Keratinocyte (primary cell): ENCODE measurements around the gene RNF26. TPM values are rescaled to one million over a fixed set of nuclear protein-coding genes. Genes with fewer than 3 reads are reported as not detected.

ENCODE experiments used
- DNase-seq: peaks from one replicate; pipeline ENCODE4 v3.0.0-alpha.2; 2011; ENCODE audit warnings: low read depth, missing footprints, low spot score
- FAIRE-seq: peaks from 2 replicates; lab custom pipeline; 2011; peaks lifted over from hg19 to GRCh38; lab: Jason Lieb, UNC
- H2AFZ ChIP-seq: 2 replicates; pipeline ENCODE4 v1.6.0; 2012; ENCODE audit warnings: low read length, control low read depth, inconsistent platforms; ENCODE audit not compliant: control insufficient read depth
- H3K27ac ChIP-seq: 2 replicates; pipeline ENCODE4 v1.5.1; 2011; ENCODE audit warnings: low read length; ENCODE audit not compliant: control insufficient read depth, insufficient read depth
- H3K27me3 ChIP-seq: 3 replicates; pipeline ENCODE4 v1.6.0; 2011; ENCODE audit warnings: low read length; ENCODE audit not compliant: control insufficient read depth, insufficient read depth; ENCODE audit errors: extremely low read depth
- H3K36me3 ChIP-seq, 2 experiments: 2 replicates in 1 of 2; 3 replicates in 1 of 2; pipeline ENCODE4 v1.5.1; 2011; ENCODE audit warnings: low read length in 2 of 2, mild to moderate bottlenecking in 1 of 2; ENCODE audit not compliant: control insufficient read depth in 2 of 2, insufficient read depth in 2 of 2; ENCODE audit errors: extremely low read depth in 1 of 2
- H3K4me1 ChIP-seq: 3 replicates; pipeline ENCODE4 v1.5.1; 2011; ENCODE audit warnings: low read length; ENCODE audit not compliant: control insufficient read depth, insufficient read depth; ENCODE audit errors: extremely low read depth
- H3K4me2 ChIP-seq: 3 replicates; pipeline ENCODE4 v1.6.0; 2011; ENCODE audit warnings: low read depth, low read length; ENCODE audit not compliant: control insufficient read depth, insufficient read depth; ENCODE audit errors: extremely low read depth
- H3K4me3 ChIP-seq, 3 experiments: fragments of 200-600 bp in 1 of 3; sonication (generic) in 1 of 3; 2 replicates in 2 of 3; 3 replicates in 1 of 3; pipeline ENCODE4 v1.5.1; 2011 to 2016; ENCODE audit warnings: low read length in 3 of 3, mild to moderate bottlenecking in 3 of 3, control low read depth in 2 of 3, inconsistent platforms in 1 of 3, low read depth in 1 of 3, mixed read lengths in 1 of 3, mixed run types in 1 of 3, moderate library complexity in 1 of 3; ENCODE audit not compliant: control insufficient read depth in 2 of 3, insufficient read depth in 2 of 3; ENCODE audit errors: extremely low read depth in 1 of 3
- H3K79me2 ChIP-seq: 2 replicates; pipeline ENCODE4 v1.6.0; 2012; ENCODE audit warnings: low read length; ENCODE audit not compliant: control insufficient read depth, insufficient read depth
- H3K9ac ChIP-seq: 3 replicates; pipeline ENCODE4 v1.6.0; 2011; ENCODE audit warnings: low read length; ENCODE audit not compliant: control insufficient read depth, insufficient read depth; ENCODE audit errors: extremely low read depth
- H3K9me1 ChIP-seq: 3 replicates; pipeline ENCODE4 v1.6.0; 2011; ENCODE audit warnings: low read length; ENCODE audit not compliant: control insufficient read depth, insufficient read depth; ENCODE audit errors: extremely low read depth
- H3K9me3 ChIP-seq: 2 replicates; pipeline ENCODE4 v1.5.1; 2012; ENCODE audit warnings: low read depth, low read length; ENCODE audit not compliant: control insufficient read depth
- H4K20me1 ChIP-seq: 3 replicates; pipeline ENCODE4 v1.6.0; 2011; ENCODE audit warnings: low read length; ENCODE audit not compliant: control insufficient read depth, insufficient read depth; ENCODE audit errors: extremely low read depth
- CTCF ChIP-seq, 3 experiments: IDR thresholded peaks in 1 of 3; conservative IDR thresholded peaks in 1 of 3; optimal IDR thresholded peaks in 1 of 3; 2 replicates in 2 of 3; 3 replicates in 1 of 3; pipeline versions ENCODE3 to v1.5.1; 2011; ENCODE audit warnings: low read length in 3 of 3, mild to moderate bottlenecking in 3 of 3, moderate library complexity in 2 of 3, control low read depth in 1 of 3, inconsistent platforms in 1 of 3; ENCODE audit not compliant: insufficient read depth in 2 of 3; ENCODE audit errors: extremely low read depth in 1 of 3
- EZH2 ChIP-seq: IDR thresholded peaks from one replicate; pipeline ENCODE4 v1.6.1; 2012; ENCODE audit warnings: inconsistent platforms, mild to moderate bottlenecking, low read length, moderate library complexity
- dilution Hi-C: fragments of 300-500 bp; cut with MboI; formaldehyde crosslinking; loops from one replicate; pipeline ENCODE4 v1.7.0; 2020; ENCODE audit warnings: low sequenced_read_pairs; ENCODE audit not compliant: extremely low pct_ligation_motif_present
- polyA plus RNA-seq, 5 experiments: library from polyadenylated mRNA; depleted of rRNA in 3 of 5; stranded (reverse) in 3 of 5; stranded (forward) in 1 of 5; unstranded in 1 of 5; fragments of >200 nt; gene quantifications; 1 replicate in 1 of 5; 2 replicates in 3 of 5; 3 replicates in 1 of 5; pipeline versions ENCODE4 v1.2.1 to v1.2.3, GENCODE V29; 2011 to 2012; ENCODE audit warnings: missing spikeins in 2 of 5, low read depth in 1 of 5, low replicate concordance in 1 of 5

Gene RNF26
- polyA plus RNA-seq, 1 donor (not counting 4 experiments of a cell fraction or from before 2014, with no cell fraction given), result 13.2 TPM

DNA sequence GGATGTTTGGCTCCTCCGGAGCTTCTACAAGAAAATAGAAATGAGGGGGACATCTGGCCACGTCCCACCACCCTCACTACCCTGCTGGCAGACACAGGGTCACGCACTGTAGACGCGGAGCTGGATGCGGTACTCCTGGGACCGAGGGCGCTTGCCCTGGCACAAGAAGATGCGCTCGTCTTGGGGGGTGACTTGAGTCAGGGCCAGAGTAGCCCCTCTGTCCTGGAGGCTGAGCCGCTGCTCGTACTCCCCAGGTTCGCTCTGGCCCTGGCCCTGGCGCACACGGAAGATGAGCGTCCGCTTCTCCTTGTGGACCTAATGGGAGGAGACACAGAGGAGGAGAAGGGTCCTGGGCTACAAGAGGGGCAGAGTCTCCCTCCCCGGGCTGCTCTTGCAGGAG lies 19.6 kb upstream of the RNF26 start:
- Histone ChIP-seq H3K9ac (no peak overlapping the region), H3K27me3 (peaks cover 6% of the 10 kb centered on the region), H3K9me3 (no peaks in the 10 kb centered on the region), H3K4me3 (no peak overlapping the region), H3K9me1 (peaks cover 4% of the 10 kb centered on the region), H3K4me1 (peaks cover 48% of the 10 kb centered on the region), H3K36me3 (peaks cover under 1 to 3% of the 10 kb centered on the region in 2 experiments), H2AFZ (no peak overlapping the region), H3K27ac (no peak overlapping the region), H3K4me2 (no peak overlapping the region), H4K20me1 (no peaks in the 10 kb centered on the region), H3K79me2 (no peaks in the 10 kb centered on the region)
- dilution Hi-C loops, result no loop called here
- DNase-seq, result no peak
- no peak for TF ChIP-seq EZH2
- no peak for TF ChIP-seq CTCF (optimal IDR thresholded peaks at IDR 0.05 in 1 of 3, IDR thresholded peaks at IDR 0.05 in 1 of 3, conservative IDR thresholded peaks at IDR 0.05 in 1 of 3; ENCODE audit: extremely low read depth in 1 of 3, insufficient read depth in 2 of 3, low read length in 3 of 3)
- FAIRE-seq, result no peak

DNA sequence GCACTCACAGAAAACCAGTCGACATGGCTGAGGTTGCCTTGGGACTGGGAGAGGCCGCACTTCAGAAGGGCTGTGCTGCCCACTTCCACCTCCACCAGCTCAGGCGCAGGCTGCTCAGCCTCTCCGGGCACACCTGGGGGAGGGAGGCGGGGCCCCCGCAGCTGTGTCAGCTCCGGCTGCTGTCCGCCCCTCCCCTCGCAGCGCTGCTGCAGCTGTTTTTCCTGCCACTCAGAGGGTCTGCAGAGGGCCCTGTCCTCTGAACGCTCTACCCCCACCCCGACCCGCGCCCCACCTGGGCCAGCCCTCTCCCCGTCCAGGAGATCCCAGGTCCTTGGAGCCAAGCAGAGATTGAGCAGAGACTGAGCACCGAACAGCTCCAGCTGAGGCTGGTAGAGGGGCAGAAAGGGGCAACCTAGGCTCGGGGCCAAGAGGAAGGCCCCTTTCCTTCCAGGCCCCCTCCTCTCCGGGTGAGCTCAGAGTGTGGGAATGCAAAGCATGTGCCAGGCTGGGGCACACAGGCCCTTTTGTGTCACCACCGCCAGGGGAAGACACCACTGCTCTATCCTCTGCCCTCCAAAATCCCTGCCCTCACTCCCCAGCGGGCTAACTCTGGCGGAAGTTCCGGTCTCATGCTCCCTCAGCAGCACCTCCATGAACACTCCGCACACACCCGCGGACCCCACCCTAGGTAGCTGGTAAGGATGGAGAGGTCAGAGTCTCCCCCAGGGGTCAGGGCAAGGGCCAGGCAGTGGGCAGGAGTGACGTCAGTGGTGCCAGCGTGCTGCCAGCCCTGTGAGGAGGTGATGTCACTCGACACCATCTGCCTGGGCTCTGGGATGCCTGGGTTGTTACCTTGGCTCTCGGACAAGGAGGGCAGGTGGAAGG lies 19.0 kb upstream of the RNF26 start:
- Histone ChIP-seq H3K79me2 (no peaks in the 10 kb centered on the region), H3K4me3 (peak overlapping the region; percentile 34 to 65 (median 64)), H3K27ac (no peak overlapping the region), H2AFZ (peak overlapping the region; percentile 47), H3K9me1 (peaks cover 4% of the 10 kb centered on the region), H3K36me3 (peaks cover 0 to 2% of the 10 kb centered on the region in 2 experiments), H4K20me1 (no peaks in the 10 kb centered on the region), H3K9ac (no peak overlapping the region), H3K4me2 (peak overlapping the region; percentile 93), H3K4me1 (peaks cover 43% of the 10 kb centered on the region), H3K9me3 (no peaks in the 10 kb centered on the region), H3K27me3 (peaks cover 6% of the 10 kb centered on the region)
- TF ChIP-seq CTCF (optimal IDR thresholded peaks at IDR 0.05 in 1 of 3, IDR thresholded peaks at IDR 0.05 in 1 of 3, conservative IDR thresholded peaks at IDR 0.05 in 1 of 3; ENCODE audit: extremely low read depth in 1 of 3, insufficient read depth in 2 of 3, low read length in 3 of 3) (peak in 1 of 3 experiments; percentile 16), EZH2 (no peak)
- DNase-seq (no peak), FAIRE-seq (no peak)
- dilution Hi-C loops, result no loop called here
